GM19324 (cell line): Measurements from ENCODE around the gene NFAT5.
"Not testable (repeated sequence)": the region's sequence is repeated elsewhere in the genome, so short reads cannot be mapped to it uniquely, and the experiment has no call there.

Source experiments
- ATAC-seq: cut with Tn5 transposase; IDR thresholded peaks from one replicate; pipeline ENCODE4 v1.9.1; 2021; ENCODE audit warnings: mild to moderate bottlenecking, moderate library complexity; ENCODE audit not compliant: unreplicated experiment, low FRiP score

Gene NFAT5

DNA sequence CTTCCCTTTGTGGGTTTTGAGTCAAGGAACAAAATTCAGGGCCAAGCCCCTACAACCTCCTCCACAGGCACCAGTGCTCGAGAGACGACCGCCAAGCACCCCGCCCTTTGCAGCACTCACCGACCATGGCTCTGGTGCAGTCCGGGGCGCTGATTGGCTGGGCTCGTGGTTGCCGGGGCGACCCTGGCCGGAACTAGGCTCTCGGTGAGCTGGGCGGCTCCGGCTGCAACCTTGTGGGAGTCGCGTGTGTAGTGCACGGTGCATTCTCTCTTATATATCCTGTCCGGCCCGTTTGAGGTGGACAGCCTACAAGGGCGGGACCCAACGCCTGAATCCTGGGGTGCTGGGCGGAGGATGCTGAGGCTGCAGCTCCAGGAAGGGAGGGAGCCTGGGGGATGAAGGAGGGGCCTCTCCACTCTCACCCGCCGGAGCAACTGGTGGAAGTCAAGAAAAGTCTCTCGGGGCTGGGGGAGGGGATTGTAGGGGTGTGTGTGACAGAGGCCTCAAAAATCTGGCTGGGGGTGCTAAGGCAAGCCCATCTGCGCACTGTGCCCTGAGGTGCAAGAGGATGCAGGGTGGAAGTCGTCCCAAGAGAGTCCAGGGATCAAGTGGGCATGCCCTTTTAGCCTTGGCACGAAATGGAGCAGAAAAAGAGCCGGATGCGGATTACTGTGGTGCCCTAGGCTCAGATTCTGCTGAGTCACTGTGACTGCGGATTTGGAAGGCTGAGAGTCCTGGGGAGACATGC is 160.7 kb downstream of the NFAT5 start, which contains the start of gene NQO1:
NQO1 (minus strand) TSS at position 248 of the 748 bp plus-strand sequence; CDS start at position 127, 121 bp downstream.
- peak; percentile 90 for ATAC-seq

DNA sequence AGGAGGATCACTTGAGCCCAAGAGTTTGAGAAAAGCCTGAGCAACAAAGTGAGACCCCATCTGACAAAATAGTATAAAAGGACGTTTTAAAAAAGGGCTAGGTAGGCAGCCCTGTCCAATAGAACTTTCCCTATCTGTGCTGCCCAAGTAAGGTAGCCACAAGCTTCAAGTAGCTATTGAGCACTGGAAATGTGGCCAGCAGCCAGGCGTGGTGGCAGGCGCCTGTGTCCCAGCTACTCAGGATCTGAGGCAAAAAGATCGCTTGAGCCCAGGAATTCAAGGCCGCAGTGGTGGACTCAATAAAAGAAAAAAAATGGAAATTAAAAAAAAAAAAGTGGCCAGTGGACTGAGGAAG is 162.1 kb downstream of the NFAT5 start:
- no peak for ATAC-seq

DNA sequence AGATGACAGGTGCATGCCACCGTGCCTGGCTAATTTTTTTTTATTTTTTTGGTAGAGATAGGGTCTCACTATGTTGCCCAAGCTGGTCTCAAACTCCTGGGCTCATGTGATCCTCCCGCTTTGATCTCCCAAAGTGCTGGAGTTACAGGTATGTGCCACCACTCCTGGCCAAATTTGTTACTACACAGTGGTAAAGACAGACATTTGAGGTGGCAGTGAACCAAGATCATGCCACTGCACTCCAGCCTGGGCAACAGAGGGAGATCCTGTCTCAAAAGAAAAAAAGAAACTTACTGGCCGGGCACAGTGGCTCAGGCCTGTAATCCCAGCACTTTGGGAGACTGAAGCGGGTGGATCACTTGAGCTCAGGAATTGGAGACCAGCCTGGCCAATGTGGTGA is 163.3 kb downstream of the NFAT5 start:
- ATAC-seq = not testable (repeated sequence)

DNA sequence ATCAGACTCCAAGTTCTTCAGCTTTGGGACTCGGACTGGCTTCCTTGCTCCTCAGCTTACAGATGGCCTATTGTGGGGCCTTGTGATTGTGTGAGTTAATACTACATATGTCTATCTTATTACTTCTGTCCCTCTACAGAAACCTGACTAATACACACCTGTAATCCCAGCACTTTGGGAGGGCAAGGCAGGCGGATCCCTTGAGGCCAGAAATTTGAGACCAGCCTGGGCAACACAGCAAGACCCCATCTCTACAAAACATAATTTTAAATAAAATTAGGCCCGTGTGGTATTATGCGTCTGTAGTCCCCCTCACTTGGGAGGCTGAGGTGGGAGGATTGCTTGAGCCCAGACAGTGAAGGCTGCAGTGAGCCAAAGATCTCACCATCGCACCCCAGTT is 165.5 kb downstream of the NFAT5 start:
- ATAC-seq = not testable (repeated sequence)

DNA sequence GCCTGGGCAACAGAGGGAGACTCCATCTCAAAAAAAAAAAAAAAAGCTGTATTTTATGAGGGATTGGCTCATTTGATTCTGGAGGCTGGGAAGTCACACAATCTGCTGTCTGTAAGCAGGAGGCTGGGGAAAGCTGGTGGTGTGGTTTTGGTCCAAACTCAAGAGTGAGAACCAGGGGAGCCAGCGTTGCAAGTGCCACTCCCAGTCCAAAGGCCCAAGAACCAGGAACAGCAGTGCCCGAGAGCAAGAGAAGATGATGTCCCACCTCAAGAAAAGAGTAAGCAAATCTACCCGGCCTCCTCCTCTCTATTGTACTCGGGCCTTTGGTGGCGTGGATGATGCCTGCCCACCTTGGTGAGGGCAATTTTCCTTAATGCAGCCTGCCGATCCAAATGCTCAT is 166.3 kb downstream of the NFAT5 start:
- ATAC-seq = no peak

DNA sequence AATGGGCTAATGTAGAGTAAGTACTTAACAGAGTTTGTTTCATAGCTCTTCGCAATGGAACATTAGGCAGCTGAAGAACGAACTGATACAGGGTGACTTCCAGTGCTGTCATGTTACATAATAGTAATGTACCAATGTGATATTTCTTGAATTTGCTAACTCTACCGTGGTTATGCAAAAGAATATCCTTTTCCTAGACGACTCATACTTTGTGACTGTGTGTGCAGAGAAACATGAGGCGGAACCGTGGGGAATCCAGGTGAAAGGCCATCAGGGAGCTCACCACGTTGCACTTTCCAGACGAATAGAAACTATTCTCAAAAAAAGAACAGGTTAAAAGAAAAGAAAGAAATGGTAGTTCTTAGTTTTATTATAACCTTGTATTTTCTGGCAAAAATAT is 175.8 kb downstream of the NFAT5 start:
- no peak for ATAC-seq

DNA sequence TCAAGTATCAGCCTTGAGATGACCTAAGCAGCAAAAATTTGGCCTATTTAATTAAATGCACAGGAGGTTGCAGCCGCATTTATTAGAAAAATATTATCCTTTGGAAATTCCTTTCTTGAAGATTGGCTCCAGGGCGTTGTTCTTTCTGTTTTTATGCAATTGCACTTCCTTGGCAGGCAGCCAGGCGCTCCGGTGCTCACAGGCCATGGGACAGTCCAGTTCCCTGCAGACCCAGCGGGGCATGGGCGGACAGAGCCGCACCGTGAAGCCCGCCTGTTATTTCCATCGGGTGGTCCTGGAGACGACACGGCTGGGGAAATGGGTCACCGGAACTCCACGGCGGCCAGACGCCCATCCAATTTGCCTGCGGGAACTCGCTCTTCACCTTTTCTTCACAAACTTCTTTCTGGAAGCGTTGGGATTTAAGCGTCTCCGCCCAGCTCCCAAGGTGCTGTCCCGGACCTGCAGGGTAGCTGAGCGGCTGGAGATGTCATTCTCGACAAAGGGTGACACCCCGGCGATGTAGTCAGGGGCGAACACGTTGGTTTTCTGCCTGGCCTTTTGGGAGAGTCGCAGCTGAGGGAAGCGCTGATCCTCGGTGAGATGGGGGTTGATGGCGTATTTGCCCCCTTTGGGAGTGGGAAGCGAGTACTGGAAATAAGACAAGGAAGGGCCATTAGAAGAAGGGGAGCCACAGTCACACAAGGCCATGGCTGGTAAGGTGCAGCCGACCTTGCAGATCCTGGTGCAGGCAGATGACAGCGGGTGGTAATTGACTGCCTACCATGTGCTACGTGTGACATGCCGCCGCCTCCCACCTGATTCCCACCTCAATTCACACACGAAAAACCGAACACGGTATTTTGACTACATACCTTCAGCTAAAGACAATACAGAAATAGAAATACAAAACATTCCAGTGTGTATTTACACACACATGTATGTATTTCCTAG is 176.5 kb downstream of the NFAT5 start:
- ATAC-seq = no peak

DNA sequence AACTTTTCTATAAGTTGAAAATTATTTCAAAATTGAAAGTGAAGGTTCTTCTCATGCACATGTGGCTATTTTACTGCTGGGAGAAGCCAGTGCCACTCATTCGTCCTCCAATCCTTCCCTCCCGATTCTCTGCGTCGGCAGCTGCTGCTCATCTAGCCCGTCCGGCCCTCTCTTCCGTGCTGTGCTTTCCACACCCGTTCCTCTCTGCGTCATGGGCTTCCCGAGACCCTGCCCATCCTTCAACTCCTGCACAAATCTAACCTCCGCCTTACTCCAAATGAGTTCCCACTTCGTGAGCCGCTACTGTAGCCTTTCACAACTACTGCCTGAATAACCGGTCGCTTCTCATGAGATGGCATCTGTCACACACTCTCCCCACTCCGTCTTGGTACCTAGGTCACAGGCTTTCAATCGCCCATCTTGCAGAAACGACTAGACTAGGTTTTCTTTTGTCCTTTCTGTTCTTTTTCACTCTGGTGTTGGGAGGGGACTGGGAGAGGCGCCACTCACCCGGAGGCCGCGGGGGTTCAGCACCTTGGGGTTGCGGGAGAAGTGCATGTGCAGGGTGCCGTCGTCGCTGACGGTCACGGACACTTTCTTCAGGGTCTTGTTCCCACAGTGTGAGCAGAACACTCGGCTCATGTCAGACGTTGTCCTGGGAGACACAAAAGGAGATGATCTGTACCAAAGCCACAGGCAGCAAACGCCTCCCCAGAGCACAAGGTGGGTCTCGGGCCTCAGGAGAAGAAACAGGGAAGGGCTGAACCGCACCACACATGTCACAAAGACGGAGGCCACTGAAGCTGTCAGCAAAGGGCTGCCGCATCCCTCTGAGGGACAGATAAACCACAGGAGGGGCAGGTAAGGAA is 178.8 kb downstream of the NFAT5 start:
- no peak for ATAC-seq

DNA sequence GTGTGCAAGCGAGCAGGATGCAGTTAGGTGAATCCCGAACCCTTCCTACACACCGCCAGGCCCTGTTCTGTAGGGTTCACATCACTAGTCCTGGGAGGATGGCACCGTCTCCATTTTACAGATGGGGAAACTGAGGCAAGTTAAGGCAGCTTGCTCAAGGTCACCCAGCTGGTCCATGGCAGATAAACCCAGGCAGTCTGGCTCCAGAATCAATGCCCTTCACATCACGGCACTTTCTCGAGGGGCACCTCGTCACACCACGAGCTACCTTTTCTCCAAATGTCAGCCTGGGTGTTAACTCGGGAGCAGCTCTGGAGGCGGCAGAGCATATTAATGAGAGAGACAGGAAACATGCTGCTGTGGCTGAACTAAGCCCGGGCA is 179.5 kb downstream of the NFAT5 start:
- ATAC-seq = no peak

DNA sequence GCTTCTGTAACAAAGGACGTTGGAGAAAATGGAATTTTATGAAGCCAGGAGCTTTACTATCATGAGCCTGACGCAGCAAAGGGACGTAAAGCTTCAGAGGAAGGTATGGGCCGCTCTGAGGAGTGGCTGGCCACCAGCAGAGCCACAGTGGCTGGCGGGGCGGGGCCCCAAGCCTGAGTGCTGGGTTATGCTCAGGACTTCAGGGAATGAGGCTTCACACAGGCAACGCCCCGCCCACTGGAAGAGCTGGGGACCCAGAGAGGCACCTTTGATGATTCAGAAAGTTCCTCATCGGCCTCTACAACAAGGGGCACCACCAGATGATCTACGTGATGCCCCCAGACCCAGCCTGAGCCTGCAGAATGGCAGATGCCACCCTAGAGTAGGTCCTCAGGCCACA is 180.2 kb downstream of the NFAT5 start:
- no peak for ATAC-seq

DNA sequence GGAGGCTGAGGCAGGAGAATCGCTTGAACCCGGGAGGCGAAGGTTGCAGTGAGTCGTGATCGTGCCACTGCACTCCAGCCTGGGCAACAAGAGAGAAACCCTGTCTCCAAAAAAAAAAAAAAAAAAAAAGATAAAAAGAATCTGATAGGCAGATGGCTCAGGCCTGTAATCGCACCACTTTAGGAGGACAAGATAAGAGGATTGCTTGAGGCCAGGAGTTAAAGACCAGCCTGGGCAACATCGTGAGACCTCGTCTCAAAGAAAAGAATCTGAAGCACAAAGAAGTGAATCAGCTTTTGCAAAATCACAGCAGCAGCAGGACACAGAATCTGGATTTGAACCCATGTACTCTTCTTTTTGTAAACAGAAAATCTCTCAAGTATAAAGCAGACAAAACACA is 181.3 kb downstream of the NFAT5 start:
- no peak for ATAC-seq

DNA sequence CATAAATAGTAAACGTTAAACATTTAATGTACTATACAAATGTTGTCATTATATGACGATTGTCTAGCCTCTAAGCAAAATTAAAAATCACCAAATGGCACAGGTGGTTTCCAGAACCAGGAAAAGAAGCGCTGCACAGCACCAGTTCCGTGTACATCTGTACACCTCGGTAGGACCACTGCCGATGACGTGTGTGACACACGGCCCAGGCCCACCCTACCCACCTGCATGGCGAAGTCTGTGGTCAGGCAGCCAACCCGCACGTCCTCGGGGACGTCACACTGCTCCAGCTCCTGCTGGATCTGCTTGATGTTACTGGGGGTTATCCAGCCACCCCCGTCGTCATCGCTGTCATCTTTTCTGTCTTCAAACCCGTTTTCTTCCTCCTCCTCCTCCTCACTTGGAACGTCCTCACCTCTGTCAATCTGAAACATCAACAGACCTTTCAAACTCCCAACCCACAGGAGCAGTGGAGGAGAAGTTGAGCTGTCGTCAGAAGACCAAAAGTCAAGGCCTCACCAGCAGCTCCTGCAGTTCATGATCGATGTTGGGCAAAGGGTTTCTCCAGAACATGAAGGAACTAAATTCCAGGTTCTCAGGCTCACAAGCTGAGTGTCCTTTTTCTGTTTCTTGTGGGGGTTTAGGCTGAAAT is 183.1 kb downstream of the NFAT5 start:
- no peak for ATAC-seq

DNA sequence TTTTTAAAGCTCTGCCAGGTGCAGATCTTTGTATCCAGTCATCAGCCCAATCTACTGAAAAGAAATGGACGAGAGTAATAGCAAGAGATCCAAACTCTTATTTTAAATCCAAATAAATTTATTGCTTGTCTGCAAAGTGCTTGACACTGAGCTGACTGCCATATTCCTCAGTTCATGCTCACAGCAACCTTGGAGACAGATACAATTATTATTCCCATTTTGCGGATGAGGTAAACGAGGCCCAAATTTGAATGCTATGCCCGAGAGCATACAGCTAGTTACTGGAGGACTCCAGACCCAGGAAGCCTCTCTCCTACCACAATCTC is 188.3 kb downstream of the NFAT5 start:
- no peak for ATAC-seq
